IMR-90 (cell line): Measurements from ENCODE around the gene ABCB6. TPM values are rescaled to one million over a fixed set of nuclear protein-coding genes. Genes with fewer than 3 reads are reported as not detected.
A peak's percentile ranks its signal among the peaks of the same experiment; 100 is the strongest.

Experiments
- ATAC-seq: fragments of 200-7000 bp; cut with Tn5 transposase; 2 replicates; pipeline ENCODE4 v1.9.1; 2020; ENCODE audit warnings: low read depth, mild to moderate bottlenecking, moderate library complexity
- BruUV-seq: library from RNA; stranded (reverse); fragments of 400-500 nt; replicated peaks from 2 replicates; lab custom pipeline; 2021; lab: Mats Ljungman, UMichigan
- CTCF ChIA-PET: fragments of 300-600 bp; formaldehyde crosslinking; extraction: SDS; loops from one replicate; lab custom pipeline; 2021; ENCODE audit warnings: antibody characterized with exemption; lab: Yijun Ruan, JAX
- POLR2A ChIA-PET: fragments of 300-600 bp; sonication (Branson Sonifier 250); formaldehyde crosslinking; loops from one replicate; lab custom pipeline; 2022; ENCODE audit warnings: antibody characterized with exemption; ENCODE audit not compliant: unreplicated experiment; lab: Charles Lee
- DNase-seq: peaks from one replicate; pipeline ENCODE4 v3.0.0; 2013
- H2AFZ ChIP-seq: replicated peaks from 2 replicates; pipeline ENCODE3; 2013; ENCODE audit warnings: low read length, mild to moderate bottlenecking; ENCODE audit not compliant: poor library complexity
- H2AK5ac ChIP-seq: 2 replicates; pipeline ENCODE4 v1.6.1; 2013; ENCODE audit warnings: low read depth, low read length, inconsistent platforms
- H2AK9ac ChIP-seq: replicated peaks from 2 replicates; pipeline ENCODE3; 2013; ENCODE audit warnings: mild to moderate bottlenecking, low read depth, low read length, moderate library complexity; ENCODE audit not compliant: poor library complexity
- H2BK120ac ChIP-seq: 2 replicates; pipeline ENCODE4 v1.6.1; 2013; ENCODE audit warnings: low read depth, low read length, inconsistent platforms
- H2BK15ac ChIP-seq: 3 replicates; pipeline ENCODE4 v1.6.1; 2013; ENCODE audit warnings: low read depth, low read length, inconsistent platforms
- H2BK20ac ChIP-seq: 2 replicates; pipeline ENCODE4 v1.6.1; 2013; ENCODE audit warnings: low read depth, mild to moderate bottlenecking, inconsistent platforms, low read length, moderate library complexity
- H2BK5ac ChIP-seq: 2 replicates; pipeline ENCODE4 v1.6.1; 2013; ENCODE audit warnings: mild to moderate bottlenecking, low read depth, low read length, inconsistent platforms; ENCODE audit not compliant: poor library complexity, severe bottlenecking
- H3K14ac ChIP-seq: replicated peaks from 2 replicates; pipeline ENCODE4 v1.6.1; 2013; ENCODE audit warnings: low read depth, low read length, inconsistent platforms
- H3K18ac ChIP-seq: 2 replicates; pipeline ENCODE4 v1.6.1; 2013; ENCODE audit warnings: low read depth, low read length, control low read depth
- H3K23ac ChIP-seq: 2 replicates; pipeline ENCODE4 v1.6.1; 2013; ENCODE audit warnings: low read depth, low read length, inconsistent platforms
- H3K27ac ChIP-seq: 2 replicates; pipeline ENCODE4 v1.5.1; 2013; ENCODE audit warnings: mild to moderate bottlenecking, control low read depth, low read length; ENCODE audit not compliant: insufficient read depth
- H3K27me3 ChIP-seq: 2 replicates; pipeline ENCODE4 v1.6.1; 2013; ENCODE audit warnings: low read length; ENCODE audit not compliant: control insufficient read depth, insufficient read depth
- H3K36me3 ChIP-seq: 2 replicates; pipeline ENCODE4 v1.6.1; 2013; ENCODE audit warnings: low read length, mixed read lengths; ENCODE audit not compliant: control insufficient read depth, insufficient read depth
- H3K4ac ChIP-seq: 2 replicates; pipeline ENCODE4 v1.6.1; 2013; ENCODE audit warnings: low read depth, low read length, inconsistent platforms
- H3K4me1 ChIP-seq: 2 replicates; pipeline ENCODE4 v1.6.1; 2013; ENCODE audit warnings: low read length, mixed read lengths; ENCODE audit not compliant: control insufficient read depth, insufficient read depth
- H3K4me2 ChIP-seq: 2 replicates; pipeline ENCODE4 v1.6.1; 2013; ENCODE audit warnings: low read depth, mild to moderate bottlenecking, control low read depth, low read length, moderate library complexity
- H3K4me3 ChIP-seq: 2 replicates; pipeline ENCODE4 v1.5.1; 2013; ENCODE audit warnings: low read depth, mild to moderate bottlenecking, control low read depth, low read length, moderate library complexity; ENCODE audit not compliant: insufficient read depth
- H3K56ac ChIP-seq: 2 replicates; pipeline ENCODE4 v1.6.1; 2013; ENCODE audit warnings: low read length, inconsistent platforms; ENCODE audit not compliant: insufficient read depth; ENCODE audit errors: extremely low read depth
- H3K79me1 ChIP-seq, 2 experiments: 2 replicates each; pipeline ENCODE4 v1.6.1; 2013; ENCODE audit warnings: low read length in 2 of 2, inconsistent platforms in 1 of 2, low read depth in 1 of 2
- H3K9ac ChIP-seq: 2 replicates; pipeline ENCODE4 v1.6.1; 2013; ENCODE audit warnings: low read depth, low read length, control low read depth
- H3K9me1 ChIP-seq: 2 replicates; pipeline ENCODE4 v1.6.1; 2013; ENCODE audit warnings: low read length, inconsistent platforms; ENCODE audit not compliant: insufficient read depth
- H3K9me3 ChIP-seq: 2 replicates; pipeline ENCODE4 v1.6.1; 2013; ENCODE audit warnings: low read length; ENCODE audit not compliant: control insufficient read depth, insufficient read depth
- H4K20me1 ChIP-seq: 2 replicates; pipeline ENCODE4 v1.6.1; 2013; ENCODE audit warnings: low read length, inconsistent platforms; ENCODE audit not compliant: insufficient read depth
- H4K5ac ChIP-seq: 2 replicates; pipeline ENCODE4 v1.6.1; 2013; ENCODE audit warnings: mild to moderate bottlenecking, low read depth, low read length, control low read depth
- H4K8ac ChIP-seq, 2 experiments: 2 replicates each; pipeline ENCODE4 v1.6.1; 2013; ENCODE audit warnings: low read depth in 2 of 2, low read length in 2 of 2, control low read depth in 1 of 2, inconsistent platforms in 1 of 2
- H4K91ac ChIP-seq: 2 replicates; pipeline ENCODE4 v1.6.1; 2013; ENCODE audit warnings: low read depth, low read length, inconsistent platforms; ENCODE audit not compliant: insufficient read depth
- BHLHE40 ChIP-seq: fragments of 150-350 bp; IDR thresholded peaks from 2 replicates; pipeline ENCODE4 v1.6.1; 2016; ENCODE audit warnings: mild to moderate bottlenecking, low read depth, low read length
- CEBPB ChIP-seq: IDR thresholded peaks from 2 replicates; pipeline ENCODE4 v1.6.1; 2012; ENCODE audit warnings: low read depth, low read length, improper control_type of control experiment
- MAFK ChIP-seq: IDR thresholded peaks from 2 replicates; pipeline ENCODE4 v1.6.1; 2012; ENCODE audit warnings: low read depth, low read length, improper control_type of control experiment
- MAZ ChIP-seq: IDR thresholded peaks from 2 replicates; pipeline ENCODE4 v1.6.1; 2012; ENCODE audit warnings: low read depth, mild to moderate bottlenecking, low read length, improper control_type of control experiment, moderate library complexity, borderline replicate concordance
- NFE2L2 ChIP-seq: fragments of 150-350 bp; IDR thresholded peaks from 2 replicates; pipeline ENCODE4 v1.6.1; 2016; ENCODE audit warnings: low read depth, mild to moderate bottlenecking, low read length
- RCOR1 ChIP-seq: IDR thresholded peaks from 2 replicates; pipeline ENCODE4 v1.6.1; 2012; ENCODE audit warnings: mild to moderate bottlenecking, low read length, improper control_type of control experiment; ENCODE audit not compliant: insufficient replicate concordance
- SMC3 ChIP-seq: fragments of 150-350 bp; IDR thresholded peaks from 2 replicates; pipeline ENCODE4 v1.6.1; 2016; ENCODE audit warnings: low read depth, mild to moderate bottlenecking, antibody characterized with exemption, low read length, moderate library complexity
- WGBS, 2 experiments: methylation state at CpG; one replicate each; pipeline versions ENCODE4 v1.1.5 to v1.1.7; 2013; ENCODE audit warnings: missing lambda C conversion rate in 2 of 2; ENCODE audit not compliant: insufficient read length in 1 of 2; ENCODE audit errors: extremely low coverage in 2 of 2; 5-methylcytosine and 5-hydroxymethylcytosine counted together
- dilution Hi-C: fragments of 300-500 bp; cut with HindIII; formaldehyde crosslinking; loops from one replicate; pipeline ENCODE4 v1.14.3; 2018; ENCODE audit warnings: low sequenced_read_pairs; ENCODE audit not compliant: unreplicated experiment
- in situ Hi-C: fragments of 300-500 bp; cut with MboI; formaldehyde crosslinking; loops from 3 replicates; pipeline ENCODE4 v1.14.3; 2019; ENCODE audit warnings: low sequenced_read_pairs, inconsistent platforms, mixed read lengths
- intact Hi-C: fragments of 100-400 bp; cut with micrococcal nuclease; formaldehyde crosslinking; loops from 2 replicates; pipeline ENCODE4 v1.10.0; 2022
- polyA plus RNA-seq, 3 experiments: library from polyadenylated mRNA; depleted of rRNA; stranded (reverse); fragments of >200 nt; gene quantifications; 2 replicates each; pipeline ENCODE4 v1.2.3, GENCODE V29; 2012; ENCODE audit warnings: low replicate concordance in 1 of 3
- total RNA-seq: library from RNA; depleted of rRNA; stranded (reverse); fragments of >200 nt; gene quantifications from 2 replicates; pipeline ENCODE4 v1.2.3, GENCODE V29; 2012
- TF ChIP-seq, protein P1 (sequence below): conservative IDR thresholded peaks from 2 replicates; pipeline ENCODE4 v1.5.1; 2012; ENCODE audit warnings: mild to moderate bottlenecking, low read depth, low read length, improper control_type of control experiment

The ABCB6 gene
- total and polyA plus RNA-seq, 2 of the 4 experiments (the other 2 are of a cell fraction), result 12.5 to 24.7 TPM

DNA sequence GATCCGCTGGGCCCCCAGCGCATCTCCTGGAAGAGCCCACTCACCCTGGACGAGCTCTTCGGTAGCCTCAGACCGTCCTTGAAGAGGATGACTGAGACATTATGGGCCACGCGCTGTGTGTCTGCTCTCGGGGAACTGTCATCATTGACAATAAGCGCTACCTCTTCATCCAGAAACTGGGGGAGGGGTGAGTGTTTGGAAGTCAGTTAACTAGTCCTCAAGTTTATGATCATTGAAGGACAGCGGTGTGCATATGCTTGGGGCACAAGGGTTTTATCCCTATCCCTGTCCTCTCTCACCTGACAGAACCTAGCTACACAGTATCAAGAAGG lies 27.1 kb upstream of the ABCB6 start:
- H3K56ac ChIP-seq, result peak overlapping the region; percentile 84
- H3K4ac ChIP-seq, result peak overlapping the region; percentile 99
- WGBS, 2 experiments, result 0% methylated on average over 3 of the region's 10 CpGs; no CpG with 5 or more reads in 1 of the 2 experiments
- peaks cover 23 to 48% of the 10 kb centered on the region in 2 experiments for H3K79me1 ChIP-seq
- peak overlapping the region; percentile 97 for H4K91ac ChIP-seq
- intact Hi-C loops (no loop called here), dilution Hi-C loops (no loop called here), in situ Hi-C loops (no loop called here)
- ChIA-PET POLR2A (no interaction called here), CTCF (interaction anchor here (3.0 kb wide), 1 partner anchor 49 kb away, joined by 14 read pairs; no protein-coding TSS in a partner anchor)
- H3K4me3 ChIP-seq, result peak overlapping the region; percentile 89
- H3K36me3 ChIP-seq, result peaks cover 21% of the 10 kb centered on the region; the same call in 1 of the 2 replicates
- ATAC-seq (no peak), DNase-seq (no peak)
- H4K20me1 ChIP-seq, result 0 out of 2 replicates have a peak, but pooled peaks cover 8% of the 10 kb centered on the region
- peak overlapping the region; percentile 92 for H2AK5ac ChIP-seq
- no peaks in the 10 kb centered on the region for H3K27me3 ChIP-seq
- H3K27ac ChIP-seq, result peak overlapping the region; percentile 94
- peak overlapping the region; percentile 96 for H2BK5ac ChIP-seq
- H4K5ac ChIP-seq, result peak overlapping the region; percentile 97
- H2BK15ac ChIP-seq, result no peak overlapping the region
- peak overlapping the region; percentile 38; the same call in 1 of the 2 replicates for H2BK120ac ChIP-seq
- H2AK9ac ChIP-seq, result peak overlapping the region; percentile 99
- no peak overlapping the region for H3K18ac ChIP-seq
- H2BK20ac ChIP-seq, result no peak overlapping the region
- H2AFZ ChIP-seq, result peak overlapping the region; percentile 100
- peak overlapping the region; percentile 98 for H3K4me2 ChIP-seq
- peak overlapping the region; percentile 97 for H3K23ac ChIP-seq
- peak overlapping the region; percentile 98 for H3K14ac ChIP-seq
- BruUV-seq, result TSS peak; percentile 79
- no peaks in the 10 kb centered on the region for H3K9me3 ChIP-seq
- peak overlapping the region; percentile 95 for H3K9ac ChIP-seq
- TF ChIP-seq BHLHE40 (no peak), NFE2L2 (no peak), MAFK (no peak), CEBPB (no peak), RCOR1 (no peak), SMC3 (no peak), MAZ (no peak)
- TF ChIP-seq, protein P1, sequence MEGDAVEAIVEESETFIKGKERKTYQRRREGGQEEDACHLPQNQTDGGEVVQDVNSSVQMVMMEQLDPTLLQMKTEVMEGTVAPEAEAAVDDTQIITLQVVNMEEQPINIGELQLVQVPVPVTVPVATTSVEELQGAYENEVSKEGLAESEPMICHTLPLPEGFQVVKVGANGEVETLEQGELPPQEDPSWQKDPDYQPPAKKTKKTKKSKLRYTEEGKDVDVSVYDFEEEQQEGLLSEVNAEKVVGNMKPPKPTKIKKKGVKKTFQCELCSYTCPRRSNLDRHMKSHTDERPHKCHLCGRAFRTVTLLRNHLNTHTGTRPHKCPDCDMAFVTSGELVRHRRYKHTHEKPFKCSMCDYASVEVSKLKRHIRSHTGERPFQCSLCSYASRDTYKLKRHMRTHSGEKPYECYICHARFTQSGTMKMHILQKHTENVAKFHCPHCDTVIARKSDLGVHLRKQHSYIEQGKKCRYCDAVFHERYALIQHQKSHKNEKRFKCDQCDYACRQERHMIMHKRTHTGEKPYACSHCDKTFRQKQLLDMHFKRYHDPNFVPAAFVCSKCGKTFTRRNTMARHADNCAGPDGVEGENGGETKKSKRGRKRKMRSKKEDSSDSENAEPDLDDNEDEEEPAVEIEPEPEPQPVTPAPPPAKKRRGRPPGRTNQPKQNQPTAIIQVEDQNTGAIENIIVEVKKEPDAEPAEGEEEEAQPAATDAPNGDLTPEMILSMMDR, result no peak
- peaks cover 41% of the 10 kb centered on the region for H3K9me1 ChIP-seq
- H4K8ac ChIP-seq, result peak overlapping the region; percentile 91 to 94
- H3K4me1 ChIP-seq, result peaks cover 27% of the 10 kb centered on the region
